ENCODE measurements around the gene NHS. TPM values are rescaled to one million over a fixed set of nuclear protein-coding genes. Genes with fewer than 3 reads are reported as not detected.
"Not testable (repeated sequence)": the region's sequence is repeated elsewhere in the genome, so short reads cannot be mapped to it uniquely, and the experiment has no call there.

Gene NHS
- polyA plus RNA-seq, 6 donors from 2014 or later = not detected

DNA sequence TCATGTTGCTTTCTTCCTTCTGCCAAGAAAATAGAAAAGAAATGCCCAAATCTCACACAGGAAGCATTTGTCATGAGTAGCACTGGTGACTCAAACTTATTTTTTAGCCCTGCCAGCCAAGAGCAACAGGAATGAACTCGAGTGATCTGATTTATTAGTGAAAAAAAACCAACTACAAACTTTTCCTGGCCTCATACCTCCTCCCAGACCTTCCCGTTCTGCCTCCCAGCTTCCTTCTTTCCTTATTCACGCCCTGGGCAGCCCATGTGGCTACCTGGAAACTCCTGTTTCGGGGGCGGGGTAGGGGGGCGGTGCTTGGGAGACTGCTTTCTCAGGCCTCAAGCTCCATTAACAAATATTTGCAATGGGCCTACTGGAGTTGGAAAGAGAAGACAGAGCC is 178.5 kb downstream of the NHS start:
- DNase-seq (no peak), ATAC-seq (ENCODE audit: low read depth in 2 of 2) (no peak)
- peaks cover 0 to 6% (median 0%) of the 10 kb centered on the region in 3 donors for H3K27me3 Mint-ChIP-seq
- no peak overlapping the region for H3K4me3 Mint-ChIP-seq
- H3K27ac Mint-ChIP-seq = no peak overlapping the region
- H3K9me3 Mint-ChIP-seq = peaks cover 0 to 10% (median 0%) of the 10 kb centered on the region in 7 donors
- no peaks in the 10 kb centered on the region for H3K4me1 Mint-ChIP-seq
- no peaks in the 10 kb centered on the region for H3K36me3 Mint-ChIP-seq

GRCh38 chrX:17553961-17554482 is 179.0 kb downstream of the NHS start:
- peaks cover 0 to 6% (median 0%) of the 10 kb centered on the region in 3 donors for H3K27me3 Mint-ChIP-seq
- no peak for DNase-seq

GRCh38 chrX:17554914-17555313 is 179.9 kb downstream of the NHS start:
- Mint-ChIP-seq H3K36me3 (no peaks in the 10 kb centered on the region), H3K27ac (no peak overlapping the region), H3K9me3 (peaks cover 0 to 10% (median 0%) of the 10 kb centered on the region in 7 donors), H3K4me3 (no peak overlapping the region), H3K27me3 (peaks cover 0 to 6% (median 0%) of the 10 kb centered on the region in 3 donors), H3K4me1 (no peaks in the 10 kb centered on the region)
- DNase-seq = no peak
- ATAC-seq (ENCODE audit: low read depth in 2 of 2) = no peak

More at GRCh38 chrX:17553961-17554482, 179.0 kb downstream of the NHS start:
- H3K4me3 Mint-ChIP-seq = no peak overlapping the region
- H3K4me1 Mint-ChIP-seq = no peaks in the 10 kb centered on the region
- ATAC-seq (ENCODE audit: low read depth in 2 of 2) = no peak
- peak overlapping the region in 1 of 6 donors; percentile 25 for H3K27ac Mint-ChIP-seq
- peaks cover 0 to 10% (median 0%) of the 10 kb centered on the region in 7 donors for H3K9me3 Mint-ChIP-seq
- no peaks in the 10 kb centered on the region for H3K36me3 Mint-ChIP-seq

DNA sequence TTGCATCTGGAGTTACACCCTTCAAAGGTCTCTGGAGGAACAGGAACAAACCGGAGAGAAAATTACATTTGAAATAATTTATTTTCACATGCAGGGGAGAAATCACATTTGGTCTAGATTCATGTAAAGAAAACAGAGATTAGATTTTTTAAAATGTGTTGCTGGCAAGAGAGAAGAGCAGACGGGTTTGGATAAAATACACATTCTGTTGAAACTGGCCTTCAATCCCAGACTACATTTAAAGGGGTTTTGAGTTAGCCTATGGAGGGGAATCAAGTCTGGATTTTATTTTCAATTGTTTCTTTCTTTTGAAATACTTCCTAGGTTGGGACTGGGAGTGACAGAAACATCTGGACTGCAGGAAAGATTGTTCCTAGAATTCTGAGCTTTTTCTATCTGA is 180.8 kb downstream of the NHS start:
- peaks cover 0 to 10% (median 5%) of the 10 kb centered on the region in 3 donors for H3K27me3 Mint-ChIP-seq
- no peak for ATAC-seq (ENCODE audit: low read depth in 2 of 2)
- H3K36me3 Mint-ChIP-seq = no peaks in the 10 kb centered on the region
- peaks cover 0 to 7% (median 0%) of the 10 kb centered on the region in 7 donors for H3K9me3 Mint-ChIP-seq
- no peak overlapping the region for H3K27ac Mint-ChIP-seq
- DNase-seq = no peak
- peak overlapping the region in 1 of 8 donors; percentile 14 for H3K4me3 Mint-ChIP-seq
- H3K4me1 Mint-ChIP-seq = no peaks in the 10 kb centered on the region

DNA sequence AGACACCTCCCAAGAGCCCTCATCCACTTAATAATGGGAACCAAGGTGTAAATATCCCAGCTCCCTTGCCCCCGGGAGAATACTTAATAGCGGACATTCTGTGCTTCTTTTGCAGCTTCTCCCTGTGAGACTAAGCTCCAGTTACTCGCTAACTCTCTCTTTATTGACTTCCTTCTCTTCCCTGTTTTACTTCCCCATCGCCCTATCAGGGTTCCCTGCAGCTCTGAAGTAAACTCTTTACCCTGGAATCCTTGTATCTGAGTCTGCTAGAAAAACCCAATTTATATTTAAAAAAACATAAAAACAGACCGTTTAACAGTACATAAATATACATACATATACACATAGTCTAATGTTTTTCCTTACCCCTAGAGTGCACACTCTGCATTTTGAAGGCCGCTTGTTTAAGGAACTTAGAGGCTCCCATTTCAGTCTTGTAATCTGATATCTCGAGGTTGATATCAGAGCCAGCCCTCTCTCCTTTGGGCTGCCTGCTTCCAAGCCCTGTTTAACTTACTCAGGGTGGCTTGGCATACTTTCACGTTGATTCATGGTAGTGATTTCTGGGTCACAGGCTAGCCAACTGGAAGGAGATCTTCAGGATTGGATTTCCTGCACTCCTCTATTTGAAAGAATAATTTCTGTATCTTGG is 184.9 kb downstream of the NHS start:
- ATAC-seq (ENCODE audit: low read depth in 2 of 2) (no peak), DNase-seq (no peak)
- Mint-ChIP-seq H3K27ac (peak overlapping the region in 1 of 6 donors; percentile 63), H3K36me3 (no peaks in the 10 kb centered on the region), H3K27me3 (peaks cover 0 to 19% (median 5%) of the 10 kb centered on the region in 3 donors), H3K4me3 (no peak overlapping the region), H3K9me3 (peaks cover 0 to 4% (median 0%) of the 10 kb centered on the region in 7 donors), H3K4me1 (no peaks in the 10 kb centered on the region)

DNA sequence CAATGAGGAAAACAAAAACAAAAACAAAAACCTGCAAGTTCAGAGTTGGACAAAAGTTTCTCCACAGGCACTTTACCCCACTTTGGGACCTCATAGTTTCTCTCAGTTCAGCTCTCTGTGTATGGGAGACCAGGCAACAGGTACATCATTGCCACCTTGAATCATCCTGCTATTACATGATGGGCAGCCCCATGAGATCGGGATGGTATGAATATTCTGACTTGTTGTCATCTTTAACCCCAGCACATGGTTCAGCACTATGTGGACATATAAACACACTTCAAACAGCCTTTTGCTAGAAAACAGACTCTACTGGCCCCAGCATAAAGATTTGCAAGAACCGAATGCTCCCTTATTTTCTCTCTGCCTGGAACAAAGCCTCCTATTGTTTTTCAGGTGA is 185.4 kb downstream of the NHS start:
- peaks cover 0 to 4% (median 0%) of the 10 kb centered on the region in 7 donors for H3K9me3 Mint-ChIP-seq
- H3K4me3 Mint-ChIP-seq = no peak overlapping the region
- peaks cover 0 to 19% (median 5%) of the 10 kb centered on the region in 3 donors for H3K27me3 Mint-ChIP-seq
- DNase-seq (no peak), ATAC-seq (ENCODE audit: low read depth in 2 of 2) (no peak)
- H3K27ac Mint-ChIP-seq = no peak overlapping the region
- no peaks in the 10 kb centered on the region for H3K4me1 Mint-ChIP-seq
- H3K36me3 Mint-ChIP-seq = no peaks in the 10 kb centered on the region

DNA sequence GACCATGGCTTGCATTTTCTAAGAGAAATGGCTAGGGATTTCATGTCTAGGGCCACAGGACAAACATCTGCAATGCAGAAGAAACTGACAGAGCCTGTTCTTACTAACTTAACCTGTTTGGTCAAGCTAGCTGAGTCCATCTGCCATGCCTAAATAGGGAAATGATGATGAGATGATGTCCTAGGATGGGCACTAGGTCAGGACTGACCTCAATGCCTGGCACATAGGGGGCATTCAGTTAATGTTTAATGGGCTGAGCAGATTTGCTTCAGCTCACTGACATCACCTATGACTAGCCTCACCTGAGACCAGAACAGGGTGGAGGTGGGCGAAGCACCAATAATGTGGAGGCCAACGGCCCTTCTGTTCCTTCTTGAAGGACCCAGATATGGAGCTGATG is 188.1 kb downstream of the NHS start:
- DNase-seq (no peak), ATAC-seq (ENCODE audit: low read depth in 2 of 2) (no peak)
- H3K4me3 Mint-ChIP-seq = no peak overlapping the region
- H3K4me1 Mint-ChIP-seq = no peaks in the 10 kb centered on the region
- H3K36me3 Mint-ChIP-seq = no peaks in the 10 kb centered on the region
- no peak overlapping the region for H3K27ac Mint-ChIP-seq
- H3K9me3 Mint-ChIP-seq = peaks cover 0 to 7% (median 2%) of the 10 kb centered on the region in 7 donors
- H3K27me3 Mint-ChIP-seq = peaks cover 0 to 19% (median 5%) of the 10 kb centered on the region in 3 donors

GRCh38 chrX:17563515-17563914 is 188.5 kb downstream of the NHS start:
- no peak overlapping the region for H3K27ac Mint-ChIP-seq
- H3K4me3 Mint-ChIP-seq = no peak overlapping the region
- no peak for ATAC-seq (ENCODE audit: low read depth in 2 of 2)
- no peak for DNase-seq
- peaks cover 0 to 19% (median 5%) of the 10 kb centered on the region in 3 donors for H3K27me3 Mint-ChIP-seq
- no peaks in the 10 kb centered on the region for H3K36me3 Mint-ChIP-seq
- H3K4me1 Mint-ChIP-seq = no peaks in the 10 kb centered on the region
- H3K9me3 Mint-ChIP-seq = peaks cover 0 to 7% (median 2%) of the 10 kb centered on the region in 7 donors

- no peak for DNase-seq
- Mint-ChIP-seq H3K4me1 (no peaks in the 10 kb centered on the region), H3K27me3 (peaks cover 0 to 19% (median 5%) of the 10 kb centered on the region in 3 donors), H3K27ac (no peak overlapping the region), H3K9me3 (peaks cover 0 to 10% (median 4%) of the 10 kb centered on the region in 7 donors), H3K36me3 (no peaks in the 10 kb centered on the region), H3K4me3 (no peak overlapping the region)
- no peak for ATAC-seq (ENCODE audit: low read depth in 2 of 2)
These were observed 189.8 kb downstream of the NHS start for GRCh38 chrX:17564689-17565409.

DNA sequence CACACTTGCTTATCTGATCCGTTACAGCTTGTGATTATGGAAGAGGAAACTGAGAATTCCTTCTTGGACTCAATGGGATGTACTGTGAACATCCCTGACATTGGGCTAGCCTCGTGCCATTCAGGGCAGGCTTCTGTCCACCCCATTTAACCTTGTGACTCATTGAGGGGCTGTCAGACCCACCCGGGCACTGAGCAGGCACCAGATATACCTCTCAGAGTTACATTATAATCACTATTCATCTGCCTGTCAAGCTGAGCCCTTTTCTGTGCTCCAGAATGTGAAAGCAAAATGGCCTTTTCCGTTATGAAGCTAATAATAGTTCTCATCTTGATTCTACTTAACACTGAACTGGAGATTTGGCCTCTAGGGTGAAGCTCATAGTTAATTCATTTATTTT is 191.7 kb downstream of the NHS start:
- no peak for ATAC-seq (ENCODE audit: low read depth in 2 of 2)
- Mint-ChIP-seq H3K27me3 (peaks cover 0 to 6% (median under 1%) of the 10 kb centered on the region in 3 donors), H3K9me3 (peaks cover 0 to 10% (median 4%) of the 10 kb centered on the region in 7 donors), H3K4me1 (no peaks in the 10 kb centered on the region), H3K4me3 (no peak overlapping the region), H3K36me3 (no peaks in the 10 kb centered on the region), H3K27ac (no peak overlapping the region)
- no peak for DNase-seq

GRCh38 chrX:17567187-17567586 is 192.2 kb downstream of the NHS start:
- Mint-ChIP-seq H3K27me3 (peaks cover 0 to 4% (median 2%) of the 10 kb centered on the region in 3 donors), H3K9me3 (peaks cover 0 to 8% (median 4%) of the 10 kb centered on the region in 7 donors), H3K4me3 (no peak overlapping the region), H3K27ac (peak overlapping the region in 1 of 6 donors; percentile 1), H3K4me1 (no peaks in the 10 kb centered on the region), H3K36me3 (no peaks in the 10 kb centered on the region)
- ATAC-seq (ENCODE audit: low read depth in 2 of 2) (no peak), DNase-seq (no peak)

- DNase-seq (no peak), ATAC-seq (ENCODE audit: low read depth in 2 of 2) (no peak)
- H3K27me3 Mint-ChIP-seq = peaks cover 0 to 5% (median 4%) of the 10 kb centered on the region in 3 donors
- no peaks in the 10 kb centered on the region for H3K36me3 Mint-ChIP-seq
- H3K4me1 Mint-ChIP-seq = no peaks in the 10 kb centered on the region
- no peak overlapping the region for H3K27ac Mint-ChIP-seq
- H3K9me3 Mint-ChIP-seq = peaks cover 0 to 8% (median 4%) of the 10 kb centered on the region in 7 donors
- no peak overlapping the region for H3K4me3 Mint-ChIP-seq
These were observed 192.8 kb downstream of the NHS start for GRCh38 chrX:17567821-17568220.

GRCh38 chrX:17568804-17569203 is 193.8 kb downstream of the NHS start:
- not testable (repeated sequence) for ATAC-seq (ENCODE audit: low read depth in 2 of 2); H3K4me1 Mint-ChIP-seq; H3K4me3 Mint-ChIP-seq; DNase-seq; H3K27ac Mint-ChIP-seq; H3K36me3 Mint-ChIP-seq; H3K9me3 Mint-ChIP-seq
- H3K27me3 Mint-ChIP-seq = peaks cover 4 to 11% (median 8%) of the 10 kb centered on the region in 3 donors
